Suprapubic skin (tissue), 3 donors: Measurements from ENCODE around the gene RBM15.

Experiments used
- CTCF ChIP-seq, 2 donors: fragments of 200-600 bp in 1 of 2; fragments of 450-650 bp in 1 of 2; sonication (generic) in 1 of 2; IDR thresholded peaks; one replicate each; pipeline ENCODE4 v1.5.1; 2016 to 2019; ENCODE audit warnings: antibody characterized with exemption in 2 of 2, mild to moderate bottlenecking in 1 of 2, moderate library complexity in 1 of 2
- EP300 ChIP-seq: sonication (generic); formaldehyde crosslinking; IDR thresholded peaks from one replicate; pipeline ENCODE4 v1.6.1; 2017; ENCODE audit warnings: antibody characterized with exemption

GRCh38 chr1:110390692-110391245 is 51.6 kb downstream of the RBM15 start, which contains the start of gene SLC16A4:
- TF ChIP-seq CTCF (IDR thresholded peaks at IDR 0.05) = no peak
- TF ChIP-seq EP300 = no peak
